Neural crest cell (in vitro differentiated cells): ENCODE measurements around the gene BMP4. TPM values are rescaled to one million over a fixed set of nuclear protein-coding genes. Genes with fewer than 3 reads are reported as not detected.
"Not testable (repeated sequence)": the region's sequence is repeated elsewhere in the genome, so short reads cannot be mapped to it uniquely, and the experiment has no call there.

Experiments
- DNase-seq: peaks from one replicate; pipeline ENCODE4 v3.0.0; 2021; ENCODE audit warnings: low read depth, mixed read lengths, low spot score
- H3K27ac Mint-ChIP-seq: one replicate; pipeline ENCODE4 v1.8.0; 2021; ENCODE audit warnings: mild to moderate bottlenecking, mixed read lengths; ENCODE audit not compliant: unreplicated experiment
- H3K27me3 Mint-ChIP-seq: 2 replicates; pipeline ENCODE4 v1.8.0; 2021; ENCODE audit warnings: low read depth, mild to moderate bottlenecking, mixed read lengths
- H3K36me3 Mint-ChIP-seq: 2 replicates; pipeline ENCODE4 v1.8.0; 2021; ENCODE audit warnings: low read depth, mild to moderate bottlenecking, mixed read lengths
- H3K4me1 Mint-ChIP-seq: 2 replicates; pipeline ENCODE4 v1.8.0; 2021; ENCODE audit warnings: mixed read lengths
- H3K4me3 Mint-ChIP-seq: one replicate; pipeline ENCODE4 v1.8.0; 2021; ENCODE audit warnings: mild to moderate bottlenecking, mixed read lengths
- H3K9me3 Mint-ChIP-seq: 2 replicates; pipeline ENCODE4 v1.8.0; 2021; ENCODE audit warnings: mixed read lengths
- total RNA-seq: library from RNA; stranded (reverse); gene quantifications from 2 replicates; pipeline ENCODE4 v1.2.1, GENCODE V29; 2021
- TF ChIP-seq, protein P1 (sequence below): fragments of 200-600 bp; sonication (generic); conservative IDR thresholded peaks from 2 replicates; pipeline ENCODE4 v1.5.0; 2021; ENCODE audit warnings: antibody characterized with exemption, mild to moderate bottlenecking

The BMP4 gene
- total RNA-seq, 1 donor from 2014 or later, result 1.1 TPM

DNA sequence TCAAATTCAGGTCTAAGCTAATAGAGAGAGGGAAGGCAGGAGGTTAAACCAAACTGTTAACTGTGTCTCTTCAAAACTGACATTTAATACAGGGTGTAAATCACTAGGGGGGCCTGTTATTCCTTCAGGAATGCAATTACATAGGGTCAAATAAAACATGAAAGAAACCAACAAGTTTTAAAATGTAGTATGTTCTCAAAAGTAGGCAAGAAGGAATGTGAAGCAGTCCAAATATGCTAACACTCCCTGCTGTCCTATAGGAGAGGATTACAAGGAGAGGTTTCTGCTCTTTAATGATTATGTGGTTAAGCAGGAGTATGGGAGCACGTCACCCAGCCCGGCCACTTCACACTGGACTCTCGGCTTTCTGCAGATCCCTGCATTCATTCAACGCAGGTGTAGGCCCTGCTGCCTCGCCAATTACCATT, 42.5 kb upstream of the BMP4 start:
- Mint-ChIP-seq H3K27me3 (no peaks in the 10 kb centered on the region), H3K4me3 (no peak overlapping the region), H3K27ac (no peak overlapping the region), H3K4me1 (no peaks in the 10 kb centered on the region), H3K36me3 (no peaks in the 10 kb centered on the region), H3K9me3 (no peaks in the 10 kb centered on the region)
- TF ChIP-seq, protein P1, sequence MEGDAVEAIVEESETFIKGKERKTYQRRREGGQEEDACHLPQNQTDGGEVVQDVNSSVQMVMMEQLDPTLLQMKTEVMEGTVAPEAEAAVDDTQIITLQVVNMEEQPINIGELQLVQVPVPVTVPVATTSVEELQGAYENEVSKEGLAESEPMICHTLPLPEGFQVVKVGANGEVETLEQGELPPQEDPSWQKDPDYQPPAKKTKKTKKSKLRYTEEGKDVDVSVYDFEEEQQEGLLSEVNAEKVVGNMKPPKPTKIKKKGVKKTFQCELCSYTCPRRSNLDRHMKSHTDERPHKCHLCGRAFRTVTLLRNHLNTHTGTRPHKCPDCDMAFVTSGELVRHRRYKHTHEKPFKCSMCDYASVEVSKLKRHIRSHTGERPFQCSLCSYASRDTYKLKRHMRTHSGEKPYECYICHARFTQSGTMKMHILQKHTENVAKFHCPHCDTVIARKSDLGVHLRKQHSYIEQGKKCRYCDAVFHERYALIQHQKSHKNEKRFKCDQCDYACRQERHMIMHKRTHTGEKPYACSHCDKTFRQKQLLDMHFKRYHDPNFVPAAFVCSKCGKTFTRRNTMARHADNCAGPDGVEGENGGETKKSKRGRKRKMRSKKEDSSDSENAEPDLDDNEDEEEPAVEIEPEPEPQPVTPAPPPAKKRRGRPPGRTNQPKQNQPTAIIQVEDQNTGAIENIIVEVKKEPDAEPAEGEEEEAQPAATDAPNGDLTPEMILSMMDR, result no peak
- no peak for DNase-seq

DNA sequence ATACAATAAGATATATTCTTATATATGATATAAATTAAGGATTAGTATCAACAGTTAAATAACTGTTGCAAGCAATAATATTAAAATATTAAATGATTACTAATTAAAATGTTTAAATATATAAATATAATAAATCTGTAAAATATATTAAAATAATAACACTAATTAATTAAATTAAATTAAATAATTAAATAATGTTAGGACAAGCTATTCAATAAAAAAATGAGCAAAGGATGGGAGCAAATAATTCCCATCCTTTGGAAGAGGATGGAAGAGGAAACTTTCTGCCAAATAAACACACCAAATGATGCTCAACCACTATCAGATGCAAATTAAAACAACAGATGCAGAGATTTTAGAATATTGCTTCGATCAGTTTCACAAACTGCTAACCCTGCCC, 39.4 kb upstream of the BMP4 start:
- H3K4me1 Mint-ChIP-seq, result no peaks in the 10 kb centered on the region
- no peaks in the 10 kb centered on the region for H3K36me3 Mint-ChIP-seq
- no peaks in the 10 kb centered on the region for H3K27me3 Mint-ChIP-seq
- no peak for DNase-seq
- H3K9me3 Mint-ChIP-seq, result no peaks in the 10 kb centered on the region
- H3K4me3 Mint-ChIP-seq, result no peak overlapping the region
- H3K27ac Mint-ChIP-seq, result no peak overlapping the region
- TF ChIP-seq, protein P1, result no peak

DNA sequence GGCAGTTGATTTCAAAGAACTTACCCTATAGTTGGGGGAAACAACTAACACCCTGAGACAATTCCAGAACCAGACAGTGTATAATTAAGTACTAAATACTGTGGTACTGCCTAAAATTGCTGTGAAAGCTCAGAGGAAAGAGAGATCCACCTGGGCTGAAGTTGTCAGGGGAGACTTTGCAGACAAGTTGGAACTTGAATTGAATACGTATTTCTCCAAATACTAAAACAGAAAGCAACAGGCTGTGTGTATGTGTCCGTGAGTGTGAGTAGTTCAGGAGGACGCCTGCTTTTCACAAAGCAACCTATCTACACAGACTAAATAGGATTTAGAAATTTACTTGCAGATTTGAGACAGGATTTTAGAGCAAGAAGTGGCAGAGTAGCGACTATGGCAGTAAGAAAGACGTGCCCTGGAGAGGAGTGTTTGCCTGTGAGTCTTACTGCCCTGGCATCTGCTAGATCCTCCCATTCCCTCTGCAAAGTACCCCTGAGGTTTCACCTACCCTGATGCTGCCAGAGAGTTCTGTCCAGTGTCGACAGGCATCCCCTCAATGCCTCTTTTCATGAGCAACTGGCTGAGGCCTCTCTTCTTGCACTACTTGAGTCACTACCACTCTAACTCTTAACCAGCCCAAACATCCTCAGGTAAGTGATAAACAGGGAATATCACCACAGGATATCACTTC, 37.4 kb upstream of the BMP4 start:
- TF ChIP-seq, protein P1, result no peak
- no peaks in the 10 kb centered on the region for H3K4me1 Mint-ChIP-seq
- H3K27ac Mint-ChIP-seq, result no peak overlapping the region
- no peaks in the 10 kb centered on the region for H3K27me3 Mint-ChIP-seq
- no peak overlapping the region for H3K4me3 Mint-ChIP-seq
- no peak for DNase-seq
- no peaks in the 10 kb centered on the region for H3K9me3 Mint-ChIP-seq
- H3K36me3 Mint-ChIP-seq, result no peaks in the 10 kb centered on the region

DNA sequence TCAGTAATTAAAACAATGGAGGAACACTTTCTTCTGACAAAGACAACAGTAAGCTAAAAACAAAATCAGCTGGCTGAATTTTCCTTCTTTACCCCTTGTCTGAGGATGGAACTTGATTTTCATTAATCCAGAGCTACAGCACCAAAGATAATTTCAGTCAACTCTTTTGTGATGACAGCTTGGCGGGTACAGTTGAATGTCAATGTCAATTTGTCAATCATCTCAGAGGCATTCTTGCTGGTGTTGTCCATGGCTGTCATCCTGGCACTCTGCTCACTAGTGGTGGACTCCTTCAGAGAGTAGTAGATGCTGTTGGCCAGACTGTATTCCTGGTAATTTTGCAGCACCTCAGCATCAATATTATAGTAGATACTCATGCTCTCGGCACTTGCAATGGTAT, 34.4 kb upstream of the BMP4 start:
- H3K4me3 Mint-ChIP-seq, result no peak overlapping the region
- peaks cover 8% of the 10 kb centered on the region for H3K9me3 Mint-ChIP-seq
- DNase-seq, result no peak
- no peaks in the 10 kb centered on the region for H3K4me1 Mint-ChIP-seq
- H3K27ac Mint-ChIP-seq, result no peak overlapping the region
- peaks cover 7% of the 10 kb centered on the region for H3K36me3 Mint-ChIP-seq
- no peaks in the 10 kb centered on the region for H3K27me3 Mint-ChIP-seq
- TF ChIP-seq, protein P1, result no peak

DNA sequence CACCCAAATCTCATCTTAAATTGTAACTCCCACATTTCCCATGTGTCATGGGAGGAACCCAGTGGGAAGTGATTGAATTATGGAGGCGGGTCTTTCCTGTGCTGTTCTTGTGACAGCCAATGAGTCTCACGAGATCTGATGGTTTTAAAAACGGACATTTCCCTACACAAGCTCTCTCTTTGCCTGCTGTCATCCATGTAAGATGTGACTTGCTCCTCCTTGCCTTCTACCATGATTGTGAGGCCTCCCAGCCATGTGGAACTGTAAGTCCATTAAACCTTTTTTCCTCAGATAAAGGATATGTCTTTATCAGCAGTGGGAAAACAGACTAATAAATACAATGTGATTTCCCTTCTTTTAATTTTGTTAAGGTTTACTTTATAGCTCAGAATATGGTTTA, 30.1 kb upstream of the BMP4 start:
- not testable (repeated sequence) for H3K27ac Mint-ChIP-seq, H3K9me3 Mint-ChIP-seq

DNA sequence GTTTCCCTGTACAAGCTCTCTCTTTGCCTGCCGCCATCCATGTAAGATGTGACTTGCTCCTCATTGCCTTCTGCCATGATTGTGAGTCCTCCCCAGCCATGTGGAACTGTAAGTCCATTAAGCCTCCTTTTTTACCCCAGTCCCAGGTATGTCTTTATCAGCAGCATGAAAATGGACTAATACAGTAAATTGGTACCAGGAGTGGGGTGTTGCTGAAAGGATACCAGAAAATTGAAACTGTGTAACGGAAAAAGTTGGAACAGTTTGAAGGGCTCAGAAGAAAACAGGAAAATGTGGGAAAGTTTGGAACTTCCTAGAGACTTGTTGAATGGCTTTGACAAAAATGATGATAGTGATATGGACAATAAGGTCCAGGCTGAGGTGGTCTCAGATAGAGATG, 28.3 kb upstream of the BMP4 start:
- not testable (repeated sequence) for DNase-seq, H3K27ac Mint-ChIP-seq, H3K27me3 Mint-ChIP-seq, H3K4me1 Mint-ChIP-seq, H3K9me3 Mint-ChIP-seq, H3K4me3 Mint-ChIP-seq
- peaks cover 15% of the 10 kb centered on the region for H3K36me3 Mint-ChIP-seq

More for the DNA sequence above, 30.1 kb upstream of the BMP4 start:
- not testable (repeated sequence) for H3K27me3 Mint-ChIP-seq, DNase-seq, H3K4me3 Mint-ChIP-seq, H3K4me1 Mint-ChIP-seq
- peaks cover 15% of the 10 kb centered on the region for H3K36me3 Mint-ChIP-seq
